HG02970 (cell line): Measurements from ENCODE around the gene CACNA2D2.

ENCODE experiments used
- ATAC-seq: cut with Tn5 transposase; IDR thresholded peaks from one replicate; pipeline ENCODE4 v1.9.1; 2021; ENCODE audit warnings: mild to moderate bottlenecking, moderate library complexity, moderate number of reproducible peaks; ENCODE audit not compliant: unreplicated experiment, low FRiP score

Gene CACNA2D2

DNA sequence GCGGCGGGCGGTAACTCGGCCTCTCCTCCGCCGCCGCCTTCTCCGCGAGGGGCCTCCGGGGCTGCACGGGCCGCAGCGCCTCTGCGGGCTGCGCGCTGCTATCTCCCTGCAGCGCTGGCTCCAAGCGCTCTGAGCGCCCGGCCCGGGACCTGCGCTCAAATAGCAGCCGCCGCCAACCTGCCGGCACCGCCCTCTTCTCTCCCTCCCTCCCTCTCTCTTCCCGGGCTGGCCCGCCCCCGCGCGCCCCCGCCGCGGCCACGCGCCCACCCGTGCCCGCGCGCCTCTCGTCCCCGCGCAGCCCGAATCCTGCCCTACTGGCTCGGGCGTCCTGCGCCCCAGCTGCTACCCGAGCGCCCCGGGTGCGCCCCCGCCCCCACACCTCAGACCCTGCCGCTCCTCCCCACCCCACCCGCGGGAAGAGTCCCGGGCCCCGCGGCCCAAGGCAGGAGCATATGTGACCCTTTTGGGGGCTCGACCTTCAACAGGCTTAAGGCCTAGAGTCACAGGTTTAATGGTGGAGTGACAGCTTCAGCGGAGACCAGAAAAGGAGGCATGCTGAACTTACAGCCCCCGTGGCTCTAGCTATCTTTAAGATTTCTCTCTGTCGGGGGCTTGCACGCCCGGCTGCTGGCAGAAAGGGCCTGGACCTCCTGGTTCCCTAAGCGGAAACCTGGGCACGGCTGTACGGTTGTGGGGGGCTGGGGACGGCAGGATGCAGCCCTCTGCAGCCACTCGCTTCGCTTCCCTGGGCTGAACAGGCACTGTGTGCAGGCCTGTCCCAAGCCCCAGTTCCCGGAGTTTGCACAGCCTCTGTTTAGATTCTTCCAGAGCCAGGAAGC lies at the start of gene CACNA2D2:
TSS of gene CACNA2D2 (minus strand) at position 131 of the 839 bp plus-strand sequence. CDS start 211 bp downstream, outside the sequence.
- ATAC-seq, result no peak

DNA sequence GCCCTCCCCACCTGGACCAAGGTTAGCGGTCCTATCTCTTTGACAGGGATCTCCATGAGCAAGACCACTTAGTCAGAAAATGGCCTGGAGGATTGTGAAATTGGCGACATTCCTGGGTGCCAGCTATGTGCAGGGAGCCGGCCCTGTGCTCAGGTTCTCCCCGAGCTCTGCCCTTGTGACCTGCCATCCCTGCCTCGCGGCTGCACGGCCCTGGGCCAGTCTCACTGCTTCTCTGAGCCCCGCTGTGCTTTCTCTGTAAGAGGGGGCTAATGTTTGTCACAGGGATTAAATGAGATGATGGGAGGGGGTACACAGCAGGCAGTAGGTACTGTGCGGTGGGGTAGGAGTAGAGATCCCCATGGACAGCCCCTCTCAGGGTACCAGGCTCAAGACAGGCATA lies 49.2 kb upstream of the CACNA2D2 start:
- no peak for ATAC-seq

DNA sequence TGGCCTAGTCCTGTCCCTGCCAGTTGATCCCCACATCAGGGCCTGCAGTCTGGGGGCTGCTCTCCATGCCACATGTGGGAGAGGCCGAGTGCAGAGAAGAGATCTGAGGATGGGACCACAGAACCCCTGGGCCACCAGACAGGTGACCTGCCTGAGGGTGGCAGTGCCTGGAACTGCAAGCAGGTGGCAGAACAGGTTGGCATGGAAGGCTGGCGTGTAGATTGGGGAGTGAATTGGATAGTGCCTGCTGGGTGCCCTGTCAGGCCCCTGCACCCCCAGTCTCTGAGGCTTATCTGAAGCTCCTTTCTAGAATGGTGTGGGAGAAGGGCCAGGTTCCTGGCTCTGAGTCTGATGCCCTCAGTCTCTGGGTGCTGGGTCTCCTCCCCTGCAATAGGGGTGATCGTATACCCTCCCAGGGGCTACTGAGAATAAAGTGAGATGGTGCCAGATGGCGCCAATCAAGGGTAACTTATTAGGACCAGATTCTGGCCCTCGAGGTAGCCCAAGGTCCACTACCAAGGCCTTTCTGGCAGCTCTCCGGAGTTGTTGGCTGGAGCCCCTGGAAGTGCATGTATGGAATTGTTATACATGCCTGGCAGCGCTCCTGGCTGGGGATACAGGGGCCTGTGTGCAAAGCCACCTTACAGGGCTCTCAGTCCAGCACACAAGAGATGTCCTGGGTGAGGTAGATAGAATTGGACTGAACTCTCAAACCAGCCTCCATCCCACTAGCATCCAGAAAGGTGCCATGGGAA lies 48.4 kb upstream of the CACNA2D2 start:
- no peak for ATAC-seq

DNA sequence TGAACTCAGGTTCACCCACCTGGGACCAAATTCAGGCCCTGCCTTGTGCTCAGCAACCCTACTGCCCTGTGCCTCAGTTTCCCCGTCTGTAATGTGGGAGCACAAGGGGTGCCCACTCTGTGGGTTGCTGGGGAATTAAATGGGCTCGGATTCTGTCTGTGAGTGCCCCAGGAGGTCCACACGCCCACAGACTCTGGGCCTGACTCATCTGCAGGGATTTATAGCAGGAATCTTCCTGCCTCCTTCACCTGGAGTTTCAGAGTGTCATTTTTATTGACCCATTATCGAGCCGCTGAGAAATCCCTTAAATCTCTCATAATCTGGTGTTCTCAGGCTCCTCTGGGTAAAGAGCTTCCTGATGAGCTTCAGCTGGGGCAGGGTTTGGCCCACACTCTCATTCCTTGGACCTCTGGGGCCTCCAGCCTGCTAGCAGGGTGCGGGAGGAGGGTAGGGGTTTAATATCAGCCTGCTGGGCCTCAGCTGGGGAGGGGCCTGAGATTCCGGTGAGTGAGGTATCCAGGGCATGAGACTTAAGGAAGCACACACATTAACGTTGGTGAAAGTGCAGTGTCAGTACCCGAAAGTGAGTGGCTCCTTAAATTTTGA lies 47.7 kb upstream of the CACNA2D2 start:
- no peak for ATAC-seq

DNA sequence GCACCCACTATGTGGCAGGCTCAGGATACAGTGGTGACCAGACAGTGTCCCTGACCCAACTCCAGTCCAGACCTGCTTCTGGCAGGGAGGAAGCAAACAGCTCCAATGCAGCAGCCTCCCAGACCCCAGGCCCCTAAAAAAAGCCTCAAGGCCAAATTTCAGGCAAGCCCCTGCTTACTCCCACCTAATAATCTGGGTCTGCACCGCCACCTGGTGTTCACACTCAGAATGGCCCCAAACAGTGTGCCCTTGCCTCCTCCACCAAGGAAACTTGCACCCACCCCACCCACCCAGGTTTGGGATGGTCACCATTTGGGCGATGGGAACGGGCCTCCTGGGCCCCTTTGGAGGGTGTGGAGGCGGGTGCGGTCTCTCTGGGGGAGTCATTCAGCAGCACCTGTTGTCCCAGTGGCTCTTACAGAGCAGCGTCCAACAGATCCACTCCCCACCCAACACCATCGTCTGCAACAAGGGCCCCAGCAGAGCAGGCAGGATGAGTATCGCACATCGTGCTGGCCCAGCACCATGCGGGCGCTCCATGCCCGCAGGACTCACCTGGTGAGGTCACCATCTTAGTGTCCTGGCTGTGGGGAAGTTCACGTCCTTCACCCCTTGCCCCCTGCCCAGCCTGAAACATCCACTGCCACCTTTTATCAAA lies 46.8 kb upstream of the CACNA2D2 start:
- ATAC-seq, result no peak

DNA sequence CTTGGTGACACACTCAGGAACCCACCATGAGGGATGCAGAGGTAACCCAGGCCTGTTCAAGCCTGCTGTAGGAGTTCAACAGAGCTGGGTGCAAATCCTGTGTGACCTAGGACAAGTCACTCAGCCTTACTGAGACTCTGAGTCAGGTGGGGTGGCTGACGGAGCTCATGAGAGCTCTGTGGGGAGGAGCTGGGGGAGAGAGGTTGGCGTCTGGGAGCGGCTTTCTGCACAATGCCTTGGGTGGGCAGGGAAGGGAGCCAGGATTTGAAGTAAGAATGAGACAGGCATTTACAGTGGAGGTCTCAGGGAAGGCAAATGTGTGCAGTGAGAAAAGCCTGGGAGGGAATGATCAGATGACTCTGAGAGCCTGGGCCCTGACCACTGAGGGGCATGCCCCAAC lies 45.8 kb upstream of the CACNA2D2 start:
- no peak for ATAC-seq

DNA sequence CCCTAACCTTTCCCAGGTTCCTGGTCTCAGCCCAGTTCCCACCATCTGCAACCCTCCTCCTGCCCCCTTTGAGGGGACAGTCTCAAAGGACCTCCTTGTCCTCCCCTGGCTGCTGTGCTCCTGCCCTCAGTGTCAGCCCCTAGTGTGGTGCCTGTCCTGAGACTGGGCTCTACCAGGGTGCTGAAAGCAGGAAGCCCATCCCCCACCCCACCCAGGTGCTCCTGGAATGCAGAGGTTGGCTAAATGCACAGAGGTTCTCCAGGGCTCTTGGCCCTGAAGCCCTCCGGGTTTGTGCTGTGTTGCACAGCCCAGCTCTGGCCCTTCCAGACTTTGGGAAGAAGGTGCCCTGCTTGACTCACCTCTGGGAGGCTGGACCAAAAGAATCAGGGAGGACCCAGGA lies 42.3 kb upstream of the CACNA2D2 start:
- ATAC-seq, result no peak

DNA sequence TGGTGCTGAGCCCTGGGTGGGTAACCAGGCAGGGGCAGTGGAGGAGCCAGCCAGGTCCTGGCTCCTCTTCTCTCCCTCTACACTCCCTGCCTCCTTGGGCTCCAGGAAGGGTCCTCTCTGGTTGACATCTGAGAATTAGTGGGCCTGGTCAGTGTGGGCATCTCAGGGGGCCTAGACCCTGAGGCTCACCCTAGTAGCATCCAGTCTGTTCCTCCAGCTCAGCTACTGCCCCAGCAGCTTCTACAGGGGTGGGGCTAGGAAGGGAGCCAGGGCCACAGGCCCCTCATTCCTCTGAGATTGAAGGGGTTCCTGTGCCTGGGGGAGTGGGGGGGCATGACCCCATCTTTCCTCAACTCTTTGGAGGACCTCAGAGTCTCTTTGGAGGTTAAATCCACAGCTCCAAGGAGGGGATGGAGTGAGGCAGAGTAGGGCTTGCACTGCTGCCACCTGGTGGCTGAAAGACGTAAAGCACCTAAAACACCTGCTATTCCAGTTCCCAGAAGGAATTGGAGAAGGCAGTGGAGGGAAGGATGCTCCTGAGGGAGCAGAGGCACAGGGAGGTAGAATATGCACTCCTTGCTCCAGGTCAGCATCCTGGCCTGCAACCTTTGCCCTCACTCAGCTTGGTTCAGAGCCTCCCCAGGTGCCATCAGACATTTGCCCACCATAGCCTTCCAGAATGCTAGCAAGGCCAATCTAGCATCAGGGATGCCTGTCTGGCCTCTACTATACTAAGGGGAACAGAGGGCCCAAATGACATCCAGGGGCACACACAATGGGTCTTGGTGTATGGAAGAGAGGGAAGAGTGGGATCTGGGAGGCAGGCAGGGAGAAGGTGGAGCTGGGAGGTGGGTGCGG lies 39.0 kb upstream of the CACNA2D2 start:
- no peak for ATAC-seq

DNA sequence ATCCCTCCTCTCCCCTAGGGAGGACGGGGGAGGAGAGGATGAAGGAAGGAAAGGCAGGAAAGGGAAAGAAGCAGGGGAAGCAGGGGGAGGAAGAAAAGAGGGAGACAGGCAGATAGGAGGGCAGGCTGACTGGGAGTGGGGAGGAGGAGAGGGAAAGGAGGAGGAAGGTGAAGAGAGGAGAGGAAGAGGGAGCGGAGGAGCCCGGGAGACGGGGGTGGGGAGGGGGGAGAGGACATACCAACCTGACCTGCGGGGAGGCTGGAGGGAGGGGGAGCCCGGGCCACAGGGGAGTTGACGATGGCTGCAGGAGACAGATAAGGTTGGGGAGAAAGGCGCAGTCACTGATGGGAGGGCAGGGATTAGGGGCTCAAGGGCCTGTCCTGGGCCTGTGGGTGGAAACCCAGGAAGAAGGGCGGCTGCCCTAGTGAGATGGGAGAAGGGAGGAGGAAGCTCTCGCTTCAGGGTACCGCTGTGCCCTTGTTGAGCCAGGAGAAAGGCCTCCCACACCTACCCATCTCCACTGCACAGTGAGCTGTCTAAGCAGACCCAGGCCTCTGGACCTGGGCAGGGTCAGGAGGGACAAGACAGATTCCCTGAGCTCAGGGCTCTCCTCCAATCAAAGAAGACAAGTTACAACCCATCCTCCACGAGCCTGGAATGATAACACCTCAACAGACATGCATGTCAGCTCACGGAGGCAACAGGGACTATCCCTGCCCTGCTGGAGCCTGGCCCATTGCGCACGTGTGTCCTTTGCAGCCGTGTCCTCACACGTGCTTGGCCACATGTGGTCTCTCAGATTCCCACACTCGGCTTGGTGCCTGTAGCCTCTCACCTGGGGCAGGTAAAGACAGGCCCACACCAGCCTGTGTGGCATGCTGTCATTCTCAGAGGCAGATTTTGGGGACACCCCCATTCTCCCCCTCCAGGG lies 36.2 kb upstream of the CACNA2D2 start:
- ATAC-seq, result no peak

DNA sequence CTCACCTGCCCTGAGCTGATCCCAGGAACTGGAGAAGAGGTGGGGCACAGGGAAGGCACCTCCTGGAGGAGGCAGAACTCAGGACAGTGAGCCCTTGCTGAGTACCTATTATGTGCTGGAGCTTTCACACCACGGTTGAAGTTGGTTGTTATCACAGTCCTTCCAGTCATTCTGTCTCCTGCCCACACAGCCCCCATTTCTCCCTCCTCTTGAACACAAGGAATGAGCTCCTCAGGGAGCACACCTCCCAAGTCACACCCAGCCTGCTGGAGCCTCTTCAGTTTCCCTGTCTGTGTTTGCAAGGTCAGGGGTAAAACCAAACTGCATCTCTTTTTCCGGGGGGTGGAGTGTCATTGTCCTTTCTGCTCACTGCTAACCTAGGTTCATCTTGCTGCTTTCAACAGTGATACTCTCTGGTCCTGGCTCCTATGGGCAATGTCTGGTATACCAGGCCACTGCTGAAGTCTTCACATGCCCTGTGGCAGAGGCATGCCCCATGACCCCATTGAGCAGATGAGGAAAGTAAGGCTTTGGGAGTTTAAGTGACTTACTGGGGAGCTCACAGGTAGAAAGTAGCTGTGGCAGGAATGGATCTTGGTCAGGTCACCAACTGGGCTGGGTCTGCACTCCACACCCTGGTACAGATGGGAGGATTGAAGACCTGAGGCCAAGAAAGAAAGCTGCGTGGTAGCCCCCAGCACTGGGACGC lies 34.1 kb upstream of the CACNA2D2 start:
- ATAC-seq, result no peak

DNA sequence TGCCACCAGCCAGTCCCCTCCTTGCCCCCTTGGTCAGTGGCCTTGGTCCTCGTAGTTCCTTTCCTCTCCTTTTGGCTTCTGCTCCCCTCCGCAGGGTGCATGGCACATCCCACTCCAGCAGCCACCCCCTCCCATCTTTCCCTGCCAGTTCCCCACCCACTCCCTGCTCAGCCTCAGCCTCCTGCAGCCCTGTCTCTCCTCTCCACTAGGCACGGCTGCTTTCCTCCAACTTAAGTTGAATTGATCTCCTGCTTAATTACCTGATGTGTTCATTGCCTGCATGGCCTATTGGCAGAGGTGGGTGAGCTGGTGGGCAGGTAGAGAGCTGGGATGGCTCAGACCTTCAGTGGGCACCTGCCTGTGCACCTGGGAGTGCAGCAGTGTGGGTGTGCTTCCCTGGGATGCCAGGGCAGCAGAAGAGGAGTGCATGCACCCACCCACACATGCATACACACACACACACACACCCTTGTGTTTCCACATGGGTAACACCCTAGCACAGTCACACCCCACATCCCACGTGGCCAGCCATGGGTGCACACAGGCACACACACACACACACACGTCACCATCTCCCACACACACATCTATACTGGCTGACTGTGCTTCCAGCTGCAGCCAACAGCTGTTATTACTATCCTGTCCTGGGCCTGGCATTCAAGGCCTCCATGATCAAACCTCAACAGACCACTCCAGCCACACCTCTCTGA lies 33.2 kb upstream of the CACNA2D2 start:
- no peak for ATAC-seq

DNA sequence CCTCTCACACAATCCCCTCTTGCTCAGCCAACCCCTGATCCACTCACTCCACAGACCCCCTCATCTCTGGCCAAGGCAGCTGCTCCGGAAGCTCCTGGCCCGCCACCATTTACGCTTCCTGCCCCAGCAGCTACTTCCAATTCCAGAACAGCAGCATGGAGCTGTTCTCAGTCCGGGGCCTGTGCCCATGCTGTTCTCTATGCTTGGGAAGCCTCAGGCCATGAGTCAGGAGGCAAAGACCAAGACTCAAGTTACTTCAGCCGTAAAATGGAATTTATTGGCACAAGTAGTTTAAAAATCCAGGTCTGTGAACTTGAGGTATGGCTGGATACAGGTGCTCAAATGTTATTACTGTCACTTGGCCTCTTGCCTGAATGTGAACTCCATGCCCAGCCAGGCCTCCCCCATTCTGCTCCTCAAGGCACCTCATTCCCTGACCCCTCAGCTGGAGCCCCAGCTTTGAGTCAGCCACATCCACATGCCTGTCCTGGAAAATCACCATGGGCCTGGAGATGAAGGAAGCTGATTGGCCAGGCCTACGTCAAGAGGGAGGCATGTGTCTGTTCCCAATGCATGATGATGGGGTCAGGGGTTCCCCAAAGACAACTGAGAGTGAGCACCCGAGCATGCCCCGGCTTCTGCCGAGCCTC lies 31.4 kb upstream of the CACNA2D2 start:
- no peak for ATAC-seq

DNA sequence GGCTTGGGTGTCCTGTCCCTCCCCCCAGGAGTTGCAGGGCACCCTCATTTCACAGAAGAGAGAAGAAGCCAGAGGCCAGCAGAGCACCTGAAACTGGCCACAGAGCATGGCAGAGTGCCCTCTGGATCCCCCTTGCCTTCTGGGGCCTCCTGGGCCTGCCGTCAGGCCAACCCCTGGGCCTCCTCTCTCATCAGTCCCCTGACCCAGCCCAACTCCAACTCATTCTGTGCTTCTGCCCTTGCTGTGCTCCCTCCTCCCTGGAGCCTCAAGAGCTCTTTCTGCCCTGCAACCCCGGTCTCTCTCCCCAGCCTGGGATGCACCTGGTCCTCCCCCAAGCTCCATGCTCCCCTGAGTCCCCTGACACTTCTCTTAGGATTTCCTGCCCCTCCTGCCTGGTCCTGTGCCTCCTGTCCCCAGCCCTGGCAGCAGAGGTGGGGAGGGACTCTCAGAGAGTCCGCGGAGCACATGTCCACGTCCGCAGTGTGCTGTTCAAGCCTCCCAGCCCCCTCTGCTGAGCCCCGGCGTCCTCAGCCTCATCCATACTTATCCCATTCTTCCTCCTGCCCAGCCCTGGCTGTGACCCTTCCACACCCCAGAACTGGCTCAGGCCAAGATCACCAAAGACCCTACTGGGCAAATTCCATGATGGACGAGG lies 30.5 kb upstream of the CACNA2D2 start:
- ATAC-seq, result no peak

DNA sequence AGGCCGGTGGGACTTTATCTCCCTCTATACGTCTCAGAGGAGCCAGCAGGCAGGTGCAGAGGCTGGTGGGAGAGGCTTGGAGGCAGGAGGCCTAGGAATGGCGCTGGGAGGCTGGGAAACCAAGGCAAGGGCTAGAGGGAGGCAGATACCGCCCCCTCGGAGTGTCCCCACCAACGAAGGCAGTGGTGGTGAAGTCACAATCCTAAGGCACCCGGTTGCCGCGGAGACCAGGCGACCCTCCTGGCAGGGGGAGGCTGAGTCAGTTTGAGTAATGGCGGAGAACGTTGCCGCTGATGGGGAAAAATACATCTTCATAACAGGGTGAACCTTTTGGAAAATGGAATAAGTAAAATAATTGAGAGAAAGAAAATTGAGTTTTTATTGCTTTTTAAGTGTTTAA lies 29.9 kb upstream of the CACNA2D2 start:
- ATAC-seq, result no peak

DNA sequence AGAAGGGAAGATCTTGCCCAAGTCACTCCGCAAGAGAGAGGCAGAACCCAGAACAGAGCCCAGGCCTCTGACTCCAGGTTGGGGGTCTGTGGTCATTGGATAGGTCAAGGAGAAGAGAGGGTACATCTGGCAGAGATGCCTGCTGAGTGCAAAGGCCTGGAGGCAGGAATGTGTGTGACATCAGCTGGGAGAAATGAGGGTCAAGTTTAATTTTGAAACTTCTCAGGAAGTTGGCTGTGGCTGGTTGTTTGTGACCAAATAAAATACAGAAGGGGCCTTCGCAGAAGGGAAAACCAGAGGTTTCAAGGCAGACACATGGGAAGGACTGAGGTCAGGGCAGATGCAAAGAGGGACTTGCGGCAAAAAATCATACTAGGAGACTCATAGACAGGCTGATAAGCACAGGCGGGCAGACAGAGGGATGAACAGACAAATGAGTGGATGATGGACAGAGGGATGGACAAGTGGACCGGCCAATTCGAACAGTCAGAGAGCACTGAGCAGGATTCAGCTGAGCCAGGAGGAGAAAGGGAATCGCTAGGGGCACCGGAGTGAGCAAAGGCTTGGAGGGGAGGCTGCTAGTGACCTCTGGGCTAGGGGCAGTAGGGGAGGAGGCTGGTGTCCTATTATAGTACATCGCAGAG lies 28.8 kb upstream of the CACNA2D2 start:
- ATAC-seq, result no peak

DNA sequence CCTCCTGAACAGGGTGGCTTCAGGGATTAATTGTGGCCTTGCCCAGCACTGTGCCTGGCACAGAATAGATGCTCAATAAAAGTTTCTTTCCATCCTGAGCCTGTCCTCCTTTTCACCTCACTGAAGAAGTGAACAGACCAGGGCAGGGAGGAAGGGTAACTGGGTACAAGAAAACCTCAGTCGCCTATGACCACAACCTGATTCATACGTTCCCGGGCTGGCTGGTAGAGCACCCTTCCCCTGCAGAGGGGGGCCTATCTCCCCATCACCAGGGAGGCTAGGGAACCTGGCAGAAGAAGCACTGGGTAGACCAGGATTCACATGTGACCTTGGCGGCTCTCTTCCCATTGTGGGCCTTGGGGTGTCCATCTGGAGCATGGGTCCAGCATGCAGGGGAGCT lies 27.8 kb upstream of the CACNA2D2 start:
- no peak for ATAC-seq
